Naive B cell (primary cell): ENCODE data around the gene PPM1N. TPM values are rescaled to one million over a fixed set of nuclear protein-coding genes. Genes with fewer than 3 reads are reported as not detected.

Source experiments
- ATAC-seq, 2 donors: fragments of 150-1000 bp; cut with Tn5 transposase; 2 replicates each; pipeline ENCODE4 v1.10.0; 2021; ENCODE audit warnings: low read depth in 2 of 2, mild to moderate bottlenecking in 2 of 2, moderate library complexity in 2 of 2
- DNase-seq: peaks from one replicate; pipeline ENCODE4 v3.0.0; 2022
- H3K27ac Mint-ChIP-seq, 6 donors: one replicate each; pipeline ENCODE4 v1.8.0; 2020 to 2022; ENCODE audit warnings: mild to moderate bottlenecking in 6 of 6, mixed read lengths in 6 of 6, moderate library complexity in 5 of 6, inconsistent platforms in 2 of 6
- H3K27me3 Mint-ChIP-seq, 3 donors: one replicate each; pipeline ENCODE4 v1.8.0; 2021 to 2022; ENCODE audit warnings: mixed read lengths in 3 of 3, mild to moderate bottlenecking in 1 of 3
- H3K36me3 Mint-ChIP-seq, 2 donors: one replicate each; pipeline ENCODE4 v1.8.0; 2020 to 2022; ENCODE audit warnings: mixed read lengths in 2 of 2, inconsistent platforms in 1 of 2, mild to moderate bottlenecking in 1 of 2
- H3K4me1 Mint-ChIP-seq, 3 donors: one replicate each; pipeline ENCODE4 v1.8.0; 2020 to 2022; ENCODE audit warnings: mixed read lengths in 3 of 3, inconsistent platforms in 1 of 3, mild to moderate bottlenecking in 1 of 3, moderate library complexity in 1 of 3
- H3K4me3 Mint-ChIP-seq, 8 donors: one replicate each; pipeline ENCODE4 v1.8.0; 2020 to 2022; ENCODE audit warnings: mild to moderate bottlenecking in 8 of 8, mixed read lengths in 8 of 8, moderate library complexity in 8 of 8, inconsistent platforms in 2 of 8
- H3K9me3 Mint-ChIP-seq, 7 donors: one replicate each; pipeline ENCODE4 v1.8.0; 2020 to 2022; ENCODE audit warnings: mixed read lengths in 7 of 7, mild to moderate bottlenecking in 5 of 7, inconsistent platforms in 2 of 7, moderate library complexity in 1 of 7
- polyA plus RNA-seq, 6 donors: library from polyadenylated mRNA; unstranded; fragments of 300-500 nt; fragmentation: Illumina TruSeq; gene quantifications; one replicate each; pipeline ENCODE4 v1.2.3, GENCODE V29; 2021; ENCODE audit warnings: low read depth in 6 of 6

Gene PPM1N
- polyA plus RNA-seq, 6 donors from 2014 or later, result 1.6 to 3.4 (median 2.4) TPM

- Mint-ChIP-seq H3K36me3 (no peaks in the 10 kb centered on the region), H3K4me1 (peaks cover 31 to 42% (median 42%) of the 10 kb centered on the region in 3 donors), H3K27ac (peak overlapping the region in 2 of 6 donors; percentile 10 to 23), H3K9me3 (no peaks in the 10 kb centered on the region), H3K27me3 (peaks cover 0 to 12% (median 0%) of the 10 kb centered on the region in 3 donors), H3K4me3 (peak overlapping the region in 1 of 8 donors; percentile 69)
- ATAC-seq, result no peak
- no peak for DNase-seq
Measured at GRCh38 chr19:45500918-45501729, 2.9 kb downstream of the PPM1N start.

- H3K4me1 Mint-ChIP-seq, result peaks cover 31 to 43% (median 42%) of the 10 kb centered on the region in 3 donors
- H3K27me3 Mint-ChIP-seq, result peaks cover 0 to 12% (median 0%) of the 10 kb centered on the region in 3 donors
- H3K4me3 Mint-ChIP-seq, result peak overlapping the region in 1 of 8 donors; percentile 69
- H3K27ac Mint-ChIP-seq, result peak overlapping the region in 2 of 6 donors; percentile 42 to 63
- no peaks in the 10 kb centered on the region for H3K36me3 Mint-ChIP-seq
- ATAC-seq, result no peak
- DNase-seq, result no peak
- no peaks in the 10 kb centered on the region for H3K9me3 Mint-ChIP-seq
Measured at GRCh38 chr19:45501730-45502014, 3.4 kb downstream of the PPM1N start.

GRCh38 chr19:45502111-45502510 lies 3.9 kb downstream of the PPM1N start:
- no peaks in the 10 kb centered on the region for H3K36me3 Mint-ChIP-seq
- peaks cover 28 to 41% (median 38%) of the 10 kb centered on the region in 3 donors for H3K4me1 Mint-ChIP-seq
- DNase-seq (no peak), ATAC-seq (no peak)
- H3K27ac Mint-ChIP-seq, result peak overlapping the region in 1 of 6 donors; percentile 42
- peak overlapping the region in 1 of 8 donors; percentile 69 for H3K4me3 Mint-ChIP-seq
- peaks cover 0 to 9% (median 0%) of the 10 kb centered on the region in 3 donors for H3K27me3 Mint-ChIP-seq
- H3K9me3 Mint-ChIP-seq, result no peaks in the 10 kb centered on the region

- peak overlapping the region in 1 of 8 donors; percentile 66 for H3K4me3 Mint-ChIP-seq
- H3K4me1 Mint-ChIP-seq, result peaks cover 22 to 30% (median 24%) of the 10 kb centered on the region in 3 donors
Measured at GRCh38 chr19:45503909-45504308, 5.7 kb downstream of the PPM1N start.

GRCh38 chr19:45505151-45505995 lies 7.1 kb downstream of the PPM1N start:
- Mint-ChIP-seq H3K4me1 (peaks cover 25 to 35% (median 25%) of the 10 kb centered on the region in 3 donors), H3K27me3 (no peaks in the 10 kb centered on the region), H3K9me3 (no peaks in the 10 kb centered on the region), H3K4me3 (peak overlapping the region; percentile 63 to 100 (median 92)), H3K36me3 (peaks cover 0 to 5% of the 10 kb centered on the region in 2 donors), H3K27ac (peak overlapping the region; percentile 4 to 96 (median 95))
- DNase-seq, result no peak
- ATAC-seq, result no peak

More at GRCh38 chr19:45503909-45504308, 5.7 kb downstream of the PPM1N start:
- no peaks in the 10 kb centered on the region for H3K9me3 Mint-ChIP-seq
- peaks cover 0 to 3% of the 10 kb centered on the region in 2 donors for H3K36me3 Mint-ChIP-seq
- no peak overlapping the region for H3K27ac Mint-ChIP-seq
- DNase-seq (no peak), ATAC-seq (no peak)
- peaks cover 0 to 6% (median 0%) of the 10 kb centered on the region in 3 donors for H3K27me3 Mint-ChIP-seq

GRCh38 chr19:45505996-45506245 lies 7.7 kb downstream of the PPM1N start:
- peaks cover 0 to 5% of the 10 kb centered on the region in 2 donors for H3K36me3 Mint-ChIP-seq
- peak overlapping the region; percentile 73 to 100 (median 96) for H3K4me3 Mint-ChIP-seq
- peak overlapping the region; percentile 93 to 96 (median 95) for H3K27ac Mint-ChIP-seq
- ATAC-seq (no peak), DNase-seq (no peak)
- no peaks in the 10 kb centered on the region for H3K9me3 Mint-ChIP-seq
- no peaks in the 10 kb centered on the region for H3K27me3 Mint-ChIP-seq
- H3K4me1 Mint-ChIP-seq, result peaks cover 28 to 38% (median 30%) of the 10 kb centered on the region in 3 donors

DNA sequence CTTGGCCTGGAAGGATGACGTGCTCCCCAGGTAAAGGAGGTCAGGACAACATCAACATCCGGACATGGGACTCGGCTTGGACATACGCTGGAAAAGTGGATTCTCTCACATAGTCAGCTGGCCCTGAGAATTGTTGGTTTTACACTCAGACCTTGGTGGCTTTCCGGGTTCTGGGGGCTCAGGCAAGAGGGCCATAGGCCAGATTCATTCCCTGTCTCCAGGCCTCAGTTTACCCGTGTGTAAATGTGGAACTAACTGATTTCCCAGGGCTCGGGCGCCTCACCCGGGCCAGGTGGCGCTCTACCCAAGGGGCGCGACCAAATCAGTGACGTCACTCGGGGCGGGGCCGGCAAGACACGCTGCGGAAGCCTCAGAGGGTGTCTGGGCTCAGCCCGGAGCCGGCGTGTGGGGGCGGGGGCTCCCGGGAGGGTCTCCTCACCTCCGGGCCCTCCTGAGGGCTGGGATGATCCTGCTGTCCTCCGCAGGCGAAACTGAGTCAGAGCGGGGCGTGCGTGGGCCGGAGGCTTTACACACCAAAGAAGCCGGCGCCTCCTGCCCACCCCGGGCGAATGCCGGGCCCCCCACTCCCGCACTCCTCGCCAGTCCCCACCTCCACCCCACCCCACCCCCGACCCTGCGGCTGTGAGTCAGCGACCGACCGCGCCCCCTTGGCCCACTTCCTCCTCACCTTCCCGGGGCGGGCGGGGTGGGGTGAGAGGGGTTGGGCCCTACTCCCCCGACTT lies 8.2 kb downstream of the PPM1N start:
- Mint-ChIP-seq H3K27ac (peak overlapping the region; percentile 95 to 97 (median 97)), H3K36me3 (peaks cover 0 to 5% of the 10 kb centered on the region in 2 donors), H3K9me3 (no peaks in the 10 kb centered on the region), H3K4me1 (peaks cover 28 to 43% (median 30%) of the 10 kb centered on the region in 3 donors), H3K4me3 (peak overlapping the region; percentile 89 to 100 (median 98)), H3K27me3 (no peaks in the 10 kb centered on the region)
- ATAC-seq, result peak; percentile 79 to 81
- peak; percentile 97 for DNase-seq

DNA sequence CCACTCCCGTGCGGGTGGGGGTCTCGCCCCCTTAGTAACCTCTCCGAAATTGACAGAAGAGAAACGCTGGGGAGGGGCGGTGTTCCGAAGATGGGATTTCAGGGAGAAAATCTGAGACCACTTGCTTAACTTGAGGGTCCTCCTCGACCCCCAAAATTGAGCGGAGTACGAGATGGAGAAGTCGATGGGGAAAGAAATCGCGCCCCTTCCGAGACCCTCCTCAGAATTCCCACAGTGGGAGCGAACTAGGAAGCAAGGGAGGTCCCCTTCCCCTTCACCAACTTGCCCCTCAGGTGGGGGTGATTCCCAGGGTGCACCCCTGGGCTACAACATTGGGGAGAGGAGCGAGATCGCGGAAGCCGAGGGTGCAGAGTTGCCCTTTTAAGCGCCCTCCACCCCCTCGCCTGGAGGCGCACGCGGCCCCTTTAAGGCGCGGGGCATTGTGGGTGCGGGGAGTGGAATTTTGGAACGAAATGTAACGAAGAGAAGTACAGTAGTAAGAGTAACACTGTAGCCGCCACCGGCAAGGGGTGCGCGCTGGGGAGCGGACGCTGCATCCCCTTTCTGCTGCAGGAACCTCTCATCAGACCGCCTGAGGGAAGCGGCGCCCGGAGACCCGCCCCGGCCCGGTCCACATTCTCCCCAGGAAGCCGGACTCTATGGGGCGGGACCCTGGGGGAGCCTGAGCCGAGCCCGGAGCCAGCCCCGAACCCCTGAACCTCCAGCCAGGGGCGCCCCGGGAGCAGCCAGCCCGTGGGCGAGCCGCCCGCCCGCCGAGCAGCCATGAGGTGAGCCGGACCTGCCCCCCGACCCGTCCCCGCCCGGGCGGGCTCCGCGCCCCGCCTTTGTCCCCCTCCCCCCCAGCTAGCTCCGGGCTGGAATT lies 9.0 kb downstream of the PPM1N start, which contains the start of gene VASP:
TSS of gene VASP (plus strand) at position 491 of the 883 bp plus-strand sequence. CDS start at position 784, 293 bp downstream.
- Mint-ChIP-seq H3K27me3 (no peaks in the 10 kb centered on the region), H3K4me3 (peak within 1 kb of the TSS; percentile 89 to 100 (median 99)), H3K9me3 (no peaks in the 10 kb centered on the region), H3K27ac (peak within 1 kb of the TSS; percentile 93 to 97 (median 97)), H3K4me1 (peaks cover 29 to 48% (median 33%) of the 10 kb centered on the region in 3 donors), H3K36me3 (peaks cover 0 to 5% of the 10 kb centered on the region in 2 donors)
- ATAC-seq, result peak; percentile 72 to 73
- DNase-seq, result peak; percentile 93

- DNase-seq, result no peak
- Mint-ChIP-seq H3K4me1 (peaks cover 30 to 54% (median 39%) of the 10 kb centered on the region in 3 donors), H3K27me3 (no peaks in the 10 kb centered on the region), H3K36me3 (peaks cover 0 to 5% of the 10 kb centered on the region in 2 donors), H3K27ac (peak overlapping the region in 4 of 6 donors; percentile 42 to 95 (median 70)), H3K9me3 (no peaks in the 10 kb centered on the region), H3K4me3 (peak overlapping the region; percentile 89 to 100 (median 99))
- no peak for ATAC-seq
Measured at GRCh38 chr19:45507872-45508416, 9.7 kb downstream of the PPM1N start.

- H3K4me3 Mint-ChIP-seq, result peak overlapping the region; percentile 89 to 100 (median 99)
- no peaks in the 10 kb centered on the region for H3K27me3 Mint-ChIP-seq
- ATAC-seq (no peak), DNase-seq (peak; percentile 21)
- H3K36me3 Mint-ChIP-seq, result peaks cover 0 to 5% of the 10 kb centered on the region in 2 donors
- peaks cover 30 to 57% (median 44%) of the 10 kb centered on the region in 3 donors for H3K4me1 Mint-ChIP-seq
- peak overlapping the region in 4 of 6 donors; percentile 42 to 97 (median 92) for H3K27ac Mint-ChIP-seq
- H3K9me3 Mint-ChIP-seq, result no peaks in the 10 kb centered on the region
Measured at GRCh38 chr19:45508417-45508860, 10.2 kb downstream of the PPM1N start.

- Mint-ChIP-seq H3K27ac (peak overlapping the region; percentile 84 to 97 (median 92)), H3K27me3 (no peaks in the 10 kb centered on the region), H3K9me3 (no peaks in the 10 kb centered on the region), H3K36me3 (peaks cover 0 to 5% of the 10 kb centered on the region in 2 donors), H3K4me3 (peak overlapping the region; percentile 89 to 100 (median 99)), H3K4me1 (peaks cover 35 to 64% (median 50%) of the 10 kb centered on the region in 3 donors)
- DNase-seq (peak; percentile 35), ATAC-seq (no peak)
Measured at GRCh38 chr19:45508861-45509691, 10.8 kb downstream of the PPM1N start.
